Tibial nerve (tissue), 3 donors: Measurements from ENCODE around the gene CLEC16A.

ENCODE experiments used
- CTCF ChIP-seq, 5 experiments: fragments of 200-600 bp in 3 of 5; fragments of 450-650 bp in 2 of 5; sonication (generic) in 3 of 5; IDR thresholded peaks; one replicate each; pipeline ENCODE4 v1.5.1; 2016 to 2019; ENCODE audit warnings: antibody characterized with exemption in 5 of 5, mild to moderate bottlenecking in 3 of 5, moderate library complexity in 2 of 5
- POLR2A ChIP-seq, 2 donors: fragments of 450-650 bp; IDR thresholded peaks; one replicate each; pipeline ENCODE4 v1.6.1; 2017; ENCODE audit warnings: antibody characterized with exemption in 2 of 2, mild to moderate bottlenecking in 2 of 2, moderate library complexity in 2 of 2

GRCh38 chr16:10944249-10945064, at the start of gene CLEC16A:
- peak in 3 of 5 experiments; percentile 40 to 66 (median 52) for TF ChIP-seq CTCF (IDR thresholded peaks at IDR 0.05)
- peak in 1 of 2 donors; percentile 80 for TF ChIP-seq POLR2A (IDR thresholded peaks at IDR 0.05)
